Transverse colon (tissue), 4 donors: ENCODE results near the gene POU4F1. TPM values are rescaled to one million over a fixed set of nuclear protein-coding genes. Genes with fewer than 3 reads are reported as not detected.

Experiments used
- DNase-seq: peaks from one replicate; pipeline ENCODE4 v3.0.0-alpha.2; 2019
- H3K27ac ChIP-seq, 4 donors: fragments of 200-600 bp; sonication (generic); 2 replicates each; pipeline ENCODE4 v1.5.1; 2016 to 2018; ENCODE audit warnings: inconsistent platforms in 4 of 4
- H3K27me3 ChIP-seq: fragments of 200-600 bp; sonication (generic); 2 replicates; pipeline ENCODE4 v1.5.1; 2017; ENCODE audit warnings: inconsistent platforms
- H3K36me3 ChIP-seq, 4 donors: fragments of 200-600 bp; sonication (generic); 2 replicates each; pipeline ENCODE4 v1.5.1; 2017 to 2019; ENCODE audit warnings: inconsistent platforms in 4 of 4
- H3K4me1 ChIP-seq, 4 donors: fragments of 200-600 bp; sonication (generic); 2 replicates each; pipeline ENCODE4 v1.5.1; 2017 to 2020; ENCODE audit warnings: inconsistent platforms in 4 of 4
- H3K4me3 ChIP-seq, 4 donors: fragments of 200-600 bp; sonication (generic); 1 replicate in 1 of 4; 2 replicates in 3 of 4; pipeline versions ENCODE4 v1.5.1 to v1.6.1; 2017 to 2019; ENCODE audit warnings: inconsistent platforms in 4 of 4
- H3K9me3 ChIP-seq, 2 donors: fragments of 200-600 bp; sonication (generic); 2 replicates each; pipeline ENCODE4 v1.5.1; 2017 to 2019; ENCODE audit warnings: inconsistent platforms in 2 of 2
- EP300 ChIP-seq: sonication (generic); formaldehyde crosslinking; IDR thresholded peaks from one replicate; pipeline ENCODE4 v1.6.1; 2017; ENCODE audit warnings: antibody characterized with exemption, low read depth
- POLR2A ChIP-seq: fragments of 450-650 bp; IDR thresholded peaks from one replicate; pipeline ENCODE4 v1.6.1; 2016; ENCODE audit warnings: antibody characterized with exemption, mild to moderate bottlenecking, moderate library complexity
- POLR2AphosphoS5 ChIP-seq, 3 donors: sonication (generic); formaldehyde crosslinking; IDR thresholded peaks; one replicate each; pipeline ENCODE4 v1.6.1; 2016; ENCODE audit warnings: antibody characterized with exemption in 3 of 3
- WGBS, 2 donors: methylation state at CpG; one replicate each; pipeline ENCODE4 v1.1.5; 2018; ENCODE audit warnings: low coverage in 1 of 2; 5-methylcytosine and 5-hydroxymethylcytosine counted together
- in situ Hi-C, 4 donors: fragments of 200-750 bp; cut with MboI; loops; one replicate each; pipeline versions ENCODE4 v1.15.0 to v1.15.1; 2017; ENCODE audit warnings: low sequenced_read_pairs in 3 of 4, low pct_ligation_motif_present in 1 of 4, low pct_unique_long_range_greater_than_20kb in 1 of 4
- intact Hi-C: fragments of 100-400 bp; cut with DNase I; formaldehyde crosslinking; loops from one replicate; pipeline ENCODE4 v1.15.1; 2023; ENCODE audit warnings: low total_unique reads
- total RNA-seq, 4 donors: library from RNA; depleted of rRNA; stranded (reverse); fragments of >200 nt; gene quantifications; one replicate each; pipeline ENCODE4 v1.1.0, GENCODE V29; 2016
- TF ChIP-seq, protein P1 (sequence below), 5 experiments: fragments of 200-600 bp in 3 of 5; fragments of 450-650 bp in 2 of 5; sonication (generic) in 3 of 5; IDR thresholded peaks; 1 replicate in 2 of 5; 2 replicates in 3 of 5; pipeline ENCODE4 v1.5.1; 2016 to 2017; ENCODE audit warnings: antibody characterized with exemption in 5 of 5, inconsistent platforms in 3 of 5, mild to moderate bottlenecking in 2 of 5, moderate library complexity in 1 of 5

Gene POU4F1
- total RNA-seq, 4 donors from 2014 or later, result not detected

DNA sequence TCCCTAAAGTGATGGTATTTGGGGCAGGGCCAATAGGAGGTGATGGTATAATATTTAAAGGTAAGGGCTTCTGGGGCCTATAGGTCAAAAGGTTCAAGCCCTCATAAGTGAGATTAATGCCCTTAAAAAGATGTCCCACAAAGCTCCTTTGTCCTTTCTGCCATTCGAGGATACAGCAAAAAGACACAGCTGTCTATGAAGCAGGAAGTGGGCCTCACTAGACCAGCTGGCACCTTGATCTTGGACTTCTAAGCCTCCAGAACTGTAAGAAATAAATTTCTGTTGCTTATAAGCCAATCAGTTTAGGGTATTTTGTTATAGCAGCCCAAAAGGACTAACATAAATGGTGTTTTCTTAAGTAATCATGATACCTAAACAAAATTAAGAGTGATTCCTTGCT, 27.2 kb upstream of the POU4F1 start:
- Histone ChIP-seq H3K27me3 (no peaks in the 10 kb centered on the region), H3K4me1 (peaks cover 0 to 12% (median 1%) of the 10 kb centered on the region in 4 donors), H3K27ac (no peak overlapping the region), H3K9me3 (no peaks in the 10 kb centered on the region), H3K4me3 (no peak overlapping the region), H3K36me3 (peaks cover 0 to 38% (median 0%) of the 10 kb centered on the region in 4 donors)
- TF ChIP-seq POLR2AphosphoS5 (IDR thresholded peaks at IDR 0.05) (no peak), EP300 (no peak), POLR2A (no peak)
- TF ChIP-seq, protein P1, sequence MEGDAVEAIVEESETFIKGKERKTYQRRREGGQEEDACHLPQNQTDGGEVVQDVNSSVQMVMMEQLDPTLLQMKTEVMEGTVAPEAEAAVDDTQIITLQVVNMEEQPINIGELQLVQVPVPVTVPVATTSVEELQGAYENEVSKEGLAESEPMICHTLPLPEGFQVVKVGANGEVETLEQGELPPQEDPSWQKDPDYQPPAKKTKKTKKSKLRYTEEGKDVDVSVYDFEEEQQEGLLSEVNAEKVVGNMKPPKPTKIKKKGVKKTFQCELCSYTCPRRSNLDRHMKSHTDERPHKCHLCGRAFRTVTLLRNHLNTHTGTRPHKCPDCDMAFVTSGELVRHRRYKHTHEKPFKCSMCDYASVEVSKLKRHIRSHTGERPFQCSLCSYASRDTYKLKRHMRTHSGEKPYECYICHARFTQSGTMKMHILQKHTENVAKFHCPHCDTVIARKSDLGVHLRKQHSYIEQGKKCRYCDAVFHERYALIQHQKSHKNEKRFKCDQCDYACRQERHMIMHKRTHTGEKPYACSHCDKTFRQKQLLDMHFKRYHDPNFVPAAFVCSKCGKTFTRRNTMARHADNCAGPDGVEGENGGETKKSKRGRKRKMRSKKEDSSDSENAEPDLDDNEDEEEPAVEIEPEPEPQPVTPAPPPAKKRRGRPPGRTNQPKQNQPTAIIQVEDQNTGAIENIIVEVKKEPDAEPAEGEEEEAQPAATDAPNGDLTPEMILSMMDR (IDR thresholded peaks at IDR 0.05), result no peak
- 43 to 50% methylated on average over 1 of the region's 1 CpG for WGBS, 2 donors
- no peak for DNase-seq
- in situ Hi-C loops, result no loop called here
- intact Hi-C loops, result no loop called here

DNA sequence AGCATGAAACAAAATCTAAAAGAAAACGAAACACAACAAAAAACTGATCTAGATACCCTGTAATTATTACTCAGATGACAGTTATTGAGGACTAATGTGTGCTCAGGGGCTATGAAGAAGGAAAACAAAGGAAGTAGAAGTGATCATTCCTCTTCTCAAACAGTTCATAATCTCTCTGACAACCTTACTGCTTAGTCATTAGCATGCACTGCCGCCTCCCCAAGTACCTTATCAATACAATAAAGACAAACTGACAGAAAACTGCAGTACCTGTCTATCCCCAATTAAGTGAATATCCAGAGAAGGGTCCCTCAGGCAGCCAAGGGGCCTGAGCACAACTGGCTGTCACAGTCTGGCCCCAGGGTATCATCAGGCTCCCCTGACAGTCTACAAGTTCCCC, 22.0 kb upstream of the POU4F1 start:
- H3K4me1 ChIP-seq, result peaks cover 0 to 1% (median 0%) of the 10 kb centered on the region in 4 donors
- intact Hi-C loops, result no loop called here
- WGBS, 2 donors, result 94 to 95% methylated on average over 2 of the region's 2 CpGs
- no peak for DNase-seq
- in situ Hi-C loops, result no loop called here
- no peak for TF ChIP-seq EP300
- no peak for TF ChIP-seq POLR2AphosphoS5 (IDR thresholded peaks at IDR 0.05)
- TF ChIP-seq POLR2A, result no peak
- TF ChIP-seq, protein P1 (IDR thresholded peaks at IDR 0.05), result no peak
- peaks cover 0 to 12% (median 0%) of the 10 kb centered on the region in 4 donors for H3K36me3 ChIP-seq
- no peaks in the 10 kb centered on the region for H3K9me3 ChIP-seq
- H3K4me3 ChIP-seq, result no peak overlapping the region
- no peak overlapping the region for H3K27ac ChIP-seq
- H3K27me3 ChIP-seq, result no peaks in the 10 kb centered on the region

DNA sequence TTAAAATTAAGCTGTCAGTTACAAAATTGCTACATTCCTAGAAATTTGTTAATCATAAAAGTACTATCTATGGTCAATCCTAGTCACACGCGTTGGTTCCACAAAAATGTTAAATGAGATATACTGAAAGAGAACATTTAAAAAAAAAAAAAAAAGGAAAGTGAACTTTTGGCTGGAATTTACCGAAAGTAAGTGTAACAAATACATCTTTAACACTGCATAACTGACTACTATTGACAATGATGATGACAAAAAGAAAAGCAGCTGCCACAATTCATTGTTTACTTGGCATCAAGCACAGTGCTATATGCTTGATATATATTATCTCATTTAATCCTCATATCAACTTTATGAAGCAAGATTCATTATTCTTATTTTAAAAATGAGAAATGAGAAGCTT, 19.8 kb upstream of the POU4F1 start:
- H3K27ac ChIP-seq, result no peak overlapping the region
- intact Hi-C loops, result no loop called here
- DNase-seq, result no peak
- 94 to 100% methylated on average over 3 of the region's 3 CpGs for WGBS, 2 donors
- no peaks in the 10 kb centered on the region for H3K9me3 ChIP-seq
- no peak overlapping the region for H3K4me3 ChIP-seq
- peaks cover 0 to 5% (median 0%) of the 10 kb centered on the region in 4 donors for H3K36me3 ChIP-seq
- TF ChIP-seq, protein P1 (IDR thresholded peaks at IDR 0.05), result no peak
- TF ChIP-seq POLR2A (no peak), POLR2AphosphoS5 (IDR thresholded peaks at IDR 0.05) (no peak), EP300 (no peak)
- no peaks in the 10 kb centered on the region for H3K4me1 ChIP-seq
- H3K27me3 ChIP-seq, result no peaks in the 10 kb centered on the region
- in situ Hi-C loops, result no loop called here

DNA sequence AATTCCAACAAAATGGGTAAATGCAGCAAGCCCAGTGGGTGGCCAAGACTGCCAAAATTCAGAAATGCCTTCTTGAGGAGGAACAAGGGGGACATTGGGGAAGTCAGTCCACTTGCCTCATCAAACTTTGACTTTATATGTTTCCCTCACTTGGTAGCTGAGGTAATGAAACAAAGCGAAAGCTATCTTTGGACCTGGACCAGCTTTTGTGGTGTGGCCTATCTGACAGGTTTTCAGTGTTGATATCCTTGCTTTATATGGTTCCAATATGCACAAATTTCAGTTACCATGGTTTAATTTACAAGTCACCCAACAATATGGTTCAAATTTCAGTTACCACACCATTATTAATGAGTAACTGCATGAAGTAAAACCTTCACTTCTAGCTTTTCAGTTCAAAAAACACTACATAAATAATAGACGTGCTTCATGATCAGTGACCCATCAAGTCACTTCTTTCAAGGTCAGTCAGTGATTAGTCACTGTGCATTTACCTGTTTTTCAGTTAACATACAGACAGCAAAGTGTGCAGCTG, 17.7 kb upstream of the POU4F1 start:
- Histone ChIP-seq H3K27ac (no peak overlapping the region), H3K4me3 (no peak overlapping the region), H3K36me3 (peaks cover 0 to 8% (median 0%) of the 10 kb centered on the region in 4 donors), H3K9me3 (no peaks in the 10 kb centered on the region), H3K27me3 (no peaks in the 10 kb centered on the region), H3K4me1 (no peaks in the 10 kb centered on the region)
- no peak for DNase-seq
- in situ Hi-C loops, result no loop called here
- intact Hi-C loops, result no loop called here
- 86 to 87% methylated on average over 2 of the region's 2 CpGs for WGBS, 2 donors
- TF ChIP-seq POLR2A (no peak), EP300 (no peak), POLR2AphosphoS5 (IDR thresholded peaks at IDR 0.05) (no peak)
- TF ChIP-seq, protein P1 (IDR thresholded peaks at IDR 0.05), result no peak
